HG02759 (cell line): Measurements from ENCODE around the gene RALGAPA2.

Experiments used
- ATAC-seq: cut with Tn5 transposase; IDR thresholded peaks from one replicate; pipeline ENCODE4 v1.9.1; 2021; ENCODE audit warnings: mild to moderate bottlenecking, moderate library complexity; ENCODE audit not compliant: unreplicated experiment

The RALGAPA2 gene

DNA sequence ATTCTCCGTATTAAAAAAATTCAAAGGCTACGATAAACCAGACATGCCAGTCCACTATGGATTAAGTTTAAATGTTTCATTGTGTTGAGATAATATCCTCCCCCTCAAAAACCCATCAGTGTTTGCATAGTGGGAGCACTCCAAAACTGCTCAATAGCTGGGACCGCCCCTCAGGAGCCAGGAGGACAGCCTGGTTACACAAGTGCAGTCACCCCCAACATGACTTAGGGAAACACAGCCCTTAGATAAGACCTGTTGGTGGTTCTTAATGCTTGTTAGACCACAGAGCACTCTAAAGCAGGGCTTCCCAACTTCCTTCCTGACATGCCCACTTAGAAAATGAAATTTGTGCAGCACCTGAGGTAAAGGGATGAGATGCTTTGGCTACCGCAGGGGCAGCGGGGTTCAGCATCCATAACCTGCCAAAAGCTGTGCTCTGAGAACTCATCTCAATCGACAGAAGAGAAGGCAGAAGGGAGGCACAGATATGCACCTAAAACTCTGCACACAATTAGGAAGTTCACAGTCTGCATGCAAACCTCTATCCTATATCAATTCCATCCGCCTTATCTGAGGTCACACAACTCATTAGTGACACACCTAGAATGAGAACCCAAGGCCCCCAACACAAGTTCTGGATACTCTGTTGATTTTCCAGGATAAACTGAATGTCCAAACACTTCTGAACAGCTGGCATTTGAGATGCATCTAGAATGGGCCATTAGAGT, 74.3 kb downstream of the RALGAPA2 start:
- ATAC-seq, result no peak

- ATAC-seq, result no peak
Observed at GRCh38 chr20:20635006-20635405, 77.4 kb downstream of the RALGAPA2 start.

- ATAC-seq, result no peak
Observed at GRCh38 chr20:20632644-20633043, 79.8 kb downstream of the RALGAPA2 start.

DNA sequence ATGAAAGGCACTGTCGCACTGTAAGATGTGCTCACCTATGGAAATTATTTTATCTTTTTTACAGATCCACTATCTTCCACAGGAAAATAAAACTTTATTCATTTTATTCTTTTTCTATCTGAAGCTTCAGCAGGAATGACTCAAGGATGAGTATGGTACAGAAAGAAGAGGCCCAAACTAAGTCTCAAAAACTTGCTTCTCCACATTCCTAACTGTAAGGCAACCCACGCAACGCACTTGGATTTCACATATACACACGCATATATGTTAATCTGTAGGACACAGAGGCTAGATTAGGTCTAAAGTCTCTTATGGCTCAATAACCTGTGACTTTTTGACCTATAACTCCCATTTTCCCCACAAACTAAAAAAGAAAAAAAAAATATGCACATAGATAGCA, 81.9 kb downstream of the RALGAPA2 start:
- no peak for ATAC-seq

- ATAC-seq, result no peak
Observed at GRCh38 chr20:20629556-20630188, 82.8 kb downstream of the RALGAPA2 start.

GRCh38 chr20:20628314-20628713, 84.1 kb downstream of the RALGAPA2 start:
- ATAC-seq, result no peak

DNA sequence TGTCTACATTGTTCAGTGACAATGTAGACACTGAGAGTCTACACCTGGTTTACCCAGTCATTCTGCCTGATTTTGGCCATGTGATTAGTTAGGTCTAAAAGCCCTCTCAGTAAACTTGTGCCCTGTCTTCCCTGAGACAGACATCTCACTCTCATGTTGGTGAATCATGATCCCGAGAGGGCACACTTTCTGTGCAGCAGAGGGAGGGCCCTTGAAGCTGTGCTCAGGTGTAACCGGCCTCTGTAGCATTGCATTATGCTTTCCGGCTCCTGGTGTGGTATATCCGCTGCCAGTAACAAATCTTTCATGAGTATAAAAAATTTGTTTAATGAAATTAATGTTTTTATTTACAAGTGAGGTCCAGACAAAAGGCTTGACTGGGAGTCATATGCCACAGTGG, 85.0 kb downstream of the RALGAPA2 start:
- ATAC-seq, result no peak

- ATAC-seq, result no peak
Observed at GRCh38 chr20:20624914-20625313, 87.5 kb downstream of the RALGAPA2 start.

DNA sequence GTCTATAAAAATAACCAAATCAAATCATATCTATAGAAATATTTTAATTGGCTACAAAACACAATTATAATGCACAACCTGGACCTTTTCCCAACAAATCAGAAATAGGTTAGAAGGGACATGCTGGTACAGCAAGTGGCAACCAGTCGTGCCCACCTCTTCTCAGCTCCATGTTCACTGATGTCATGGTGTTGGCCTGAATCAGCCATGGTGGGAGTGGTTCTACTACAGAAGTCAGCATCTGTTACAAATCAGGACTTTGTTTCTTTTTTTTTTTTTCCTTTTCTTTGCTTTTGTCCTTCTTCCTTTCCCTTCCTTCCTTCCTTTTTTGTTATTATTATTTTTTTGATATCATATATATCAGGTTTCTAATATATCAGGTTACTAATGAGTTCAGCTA, 91.2 kb downstream of the RALGAPA2 start:
- no peak for ATAC-seq

- no peak for ATAC-seq
Observed at GRCh38 chr20:20614391-20614790, 98.1 kb downstream of the RALGAPA2 start.

DNA sequence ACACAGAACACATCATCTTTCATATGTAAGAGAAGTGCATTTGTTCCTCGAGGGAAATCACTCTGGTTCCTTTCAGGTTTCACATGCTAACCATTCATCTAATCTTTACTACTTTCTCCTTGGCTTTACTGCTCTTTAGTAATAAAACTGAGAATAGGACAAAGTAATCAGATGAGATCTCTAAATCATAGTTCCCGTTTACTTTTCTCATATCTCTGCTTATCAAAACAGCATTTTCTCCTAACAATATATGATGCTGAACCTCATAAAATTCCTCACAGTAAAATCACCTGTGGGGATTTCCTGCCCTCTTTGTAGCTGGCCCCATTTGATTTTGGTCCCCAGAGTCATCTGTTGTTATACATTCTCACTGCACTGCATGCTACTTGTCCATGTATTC, 100.2 kb downstream of the RALGAPA2 start:
- no peak for ATAC-seq

DNA sequence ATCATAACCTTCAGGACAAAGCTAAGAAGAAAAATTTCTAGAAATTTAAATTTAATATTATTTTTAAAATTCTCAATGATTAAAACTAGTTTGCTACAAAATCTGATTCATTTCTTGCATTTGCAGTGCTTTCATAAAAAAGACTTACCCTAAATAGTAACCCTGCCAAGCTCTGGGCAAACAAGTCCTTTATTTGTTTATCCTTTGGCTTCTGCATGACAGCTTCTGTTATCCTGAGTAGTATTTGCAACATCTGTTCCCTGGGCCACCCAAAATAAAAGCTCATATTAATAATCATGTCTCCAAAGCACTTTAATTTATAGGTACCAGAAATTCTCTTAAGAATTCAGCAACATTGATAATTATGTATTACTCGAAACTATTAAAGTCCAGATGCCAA, 101.3 kb downstream of the RALGAPA2 start:
- ATAC-seq, result no peak

DNA sequence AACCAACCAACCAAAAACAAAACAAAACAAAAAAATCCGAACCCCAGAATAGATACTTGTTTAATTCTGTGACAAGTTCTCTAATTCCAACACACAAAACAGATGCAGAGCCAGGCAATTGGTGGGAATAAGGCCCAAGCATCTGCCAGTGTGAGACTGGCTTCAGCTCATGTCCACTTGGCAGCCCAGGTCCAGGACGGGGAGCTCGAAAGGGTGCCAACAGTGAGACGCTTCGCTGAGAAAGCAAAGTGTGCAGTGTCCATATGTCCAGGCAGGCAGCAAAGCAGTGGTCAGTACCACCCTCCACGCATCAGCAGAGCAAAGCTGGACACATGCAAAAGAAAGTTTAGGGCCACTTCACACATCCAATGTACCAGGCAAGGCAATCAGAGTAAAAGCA, 102.9 kb downstream of the RALGAPA2 start:
- ATAC-seq, result no peak

GRCh38 chr20:20608641-20609040, 103.8 kb downstream of the RALGAPA2 start:
- ATAC-seq, result no peak

GRCh38 chr20:20608041-20608440, 104.4 kb downstream of the RALGAPA2 start:
- no peak for ATAC-seq

DNA sequence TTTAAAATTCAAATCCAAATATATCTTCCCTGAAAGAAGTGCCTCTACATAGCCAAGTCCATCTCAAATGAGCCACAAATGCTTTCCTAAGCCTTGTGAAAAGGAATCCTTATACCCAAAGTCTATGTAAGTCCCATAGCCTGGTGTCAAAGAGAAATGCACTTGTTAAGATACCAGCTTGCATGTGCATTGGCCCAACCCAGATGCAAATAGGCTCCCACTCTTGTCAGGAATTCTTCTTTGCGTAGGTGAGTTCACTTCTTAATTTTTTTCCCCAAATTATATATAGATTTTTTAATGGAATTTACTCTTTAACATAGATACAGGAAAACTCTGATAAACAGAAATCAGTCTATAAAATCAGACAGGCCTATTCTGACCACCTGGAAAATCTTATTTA, 105.6 kb downstream of the RALGAPA2 start:
- no peak for ATAC-seq

DNA sequence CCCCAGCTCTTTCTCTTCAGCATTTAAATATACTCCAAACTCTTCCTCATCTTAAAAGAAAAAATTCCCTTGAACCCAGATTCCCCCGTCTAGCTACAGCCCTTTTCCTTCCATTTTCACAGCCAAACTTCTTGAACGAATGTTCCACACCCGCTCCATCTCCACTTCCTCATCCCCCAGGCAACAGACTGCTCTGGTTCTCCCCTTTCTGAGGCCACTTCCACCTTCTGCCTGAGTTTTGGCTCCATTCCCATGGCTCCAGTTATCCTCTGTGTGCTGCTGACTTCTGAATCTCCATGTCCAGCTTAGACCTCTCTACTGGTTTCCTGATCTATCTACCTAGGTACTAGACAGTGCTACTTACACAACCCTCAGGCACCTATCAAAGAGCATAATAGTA, 106.4 kb downstream of the RALGAPA2 start:
- ATAC-seq, result no peak

DNA sequence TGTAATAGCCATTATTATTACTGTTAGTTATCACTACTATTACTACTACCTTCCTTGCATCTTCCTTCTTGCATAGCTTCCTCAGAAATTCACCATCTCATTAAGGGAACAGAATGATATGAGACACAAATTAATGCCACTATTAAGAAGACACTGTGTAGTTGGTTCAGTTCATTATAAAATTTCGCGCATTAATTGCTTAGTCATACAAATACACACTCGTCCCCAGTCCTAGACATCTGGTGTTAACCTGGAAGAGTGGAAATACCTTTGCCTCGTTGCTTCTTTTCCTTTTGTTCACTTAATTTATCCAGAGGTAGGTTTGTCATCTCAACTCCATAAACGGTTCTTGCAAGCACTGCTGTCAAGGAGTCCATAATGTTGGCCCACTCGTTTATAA, 107.5 kb downstream of the RALGAPA2 start:
- no peak for ATAC-seq

GRCh38 chr20:20604357-20604756, 108.1 kb downstream of the RALGAPA2 start:
- ATAC-seq, result no peak

GRCh38 chr20:20603339-20603990, 109.0 kb downstream of the RALGAPA2 start:
- peak; percentile 100 for ATAC-seq

DNA sequence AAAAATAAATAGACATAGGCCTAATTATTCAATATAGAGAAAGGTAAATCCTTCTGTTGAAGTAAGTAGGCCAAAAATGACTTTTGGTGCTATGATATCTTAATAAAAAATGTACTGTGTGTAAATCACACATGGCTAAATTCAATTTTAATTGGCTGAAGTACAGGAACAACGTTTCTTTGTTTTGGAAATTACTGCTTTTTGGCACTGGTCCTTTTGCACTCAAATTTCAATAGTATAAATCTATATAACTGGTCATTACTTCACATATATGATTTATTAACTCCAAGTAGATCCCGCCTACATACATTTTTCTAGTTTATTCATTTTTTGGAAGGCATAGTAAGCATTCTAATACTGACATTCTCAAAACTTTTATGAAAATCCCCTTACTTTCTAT, 114.5 kb downstream of the RALGAPA2 start:
- ATAC-seq, result no peak

DNA sequence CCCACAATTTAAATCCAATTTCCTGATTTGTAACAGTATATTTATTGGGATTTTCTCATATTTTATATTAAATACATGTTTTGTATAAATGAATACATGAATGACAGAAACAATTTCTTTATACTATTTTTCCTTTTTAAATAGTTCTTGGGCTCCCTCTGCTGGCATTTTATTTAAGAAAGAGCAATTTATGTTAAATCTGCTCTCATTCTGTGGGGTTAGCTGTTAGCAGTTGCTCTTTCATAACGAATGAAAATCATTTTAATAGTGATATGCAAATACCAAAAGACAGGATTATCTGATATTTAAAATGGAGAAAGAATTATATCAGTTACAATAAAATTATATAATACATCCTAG, 118.3 kb downstream of the RALGAPA2 start:
- ATAC-seq, result no peak
